ENCODE results near the gene ALDH7A1.

The ALDH7A1 gene

GRCh38 chr5:126597156-126597555 lies 2.1 kb upstream of the ALDH7A1 start:
- Histone ChIP-seq H3K36me3 (replicated peaks; ENCODE audit: low read depth, low read length) (no peaks in the 10 kb centered on the region), H3K27me3 (ENCODE audit: low read depth, low read length) (no peaks in the 10 kb centered on the region), H4K20me1 (ENCODE audit: insufficient read depth, low read length) (0 out of 2 replicates have a peak, but pooled peaks cover 2% of the 10 kb centered on the region), H3K9ac (ENCODE audit: low read length) (no peak overlapping the region), H3K4me3 (ENCODE audit: low read length) (no peak overlapping the region), H3K27ac (ENCODE audit: low read length) (no peak overlapping the region), H3K79me2 (ENCODE audit: low read length) (peaks cover 14% of the 10 kb centered on the region), H3K4me2 (ENCODE audit: low read length) (no peak overlapping the region), H2AFZ (ENCODE audit: low read depth, low read length) (no peak overlapping the region), H3K9me3 (ENCODE audit: insufficient read depth, low read length) (no peaks in the 10 kb centered on the region), H3K4me1 (ENCODE audit: low read length) (peaks cover 5% of the 10 kb centered on the region)
- TF ChIP-seq EZH2phosphoT487 (IDR thresholded peaks at IDR 0.05; ENCODE audit: low read depth): no peak
- TF ChIP-seq, protein P1, sequence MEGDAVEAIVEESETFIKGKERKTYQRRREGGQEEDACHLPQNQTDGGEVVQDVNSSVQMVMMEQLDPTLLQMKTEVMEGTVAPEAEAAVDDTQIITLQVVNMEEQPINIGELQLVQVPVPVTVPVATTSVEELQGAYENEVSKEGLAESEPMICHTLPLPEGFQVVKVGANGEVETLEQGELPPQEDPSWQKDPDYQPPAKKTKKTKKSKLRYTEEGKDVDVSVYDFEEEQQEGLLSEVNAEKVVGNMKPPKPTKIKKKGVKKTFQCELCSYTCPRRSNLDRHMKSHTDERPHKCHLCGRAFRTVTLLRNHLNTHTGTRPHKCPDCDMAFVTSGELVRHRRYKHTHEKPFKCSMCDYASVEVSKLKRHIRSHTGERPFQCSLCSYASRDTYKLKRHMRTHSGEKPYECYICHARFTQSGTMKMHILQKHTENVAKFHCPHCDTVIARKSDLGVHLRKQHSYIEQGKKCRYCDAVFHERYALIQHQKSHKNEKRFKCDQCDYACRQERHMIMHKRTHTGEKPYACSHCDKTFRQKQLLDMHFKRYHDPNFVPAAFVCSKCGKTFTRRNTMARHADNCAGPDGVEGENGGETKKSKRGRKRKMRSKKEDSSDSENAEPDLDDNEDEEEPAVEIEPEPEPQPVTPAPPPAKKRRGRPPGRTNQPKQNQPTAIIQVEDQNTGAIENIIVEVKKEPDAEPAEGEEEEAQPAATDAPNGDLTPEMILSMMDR (IDR thresholded peaks at IDR 0.05; ENCODE audit: low read depth, low read length): no peak

DNA sequence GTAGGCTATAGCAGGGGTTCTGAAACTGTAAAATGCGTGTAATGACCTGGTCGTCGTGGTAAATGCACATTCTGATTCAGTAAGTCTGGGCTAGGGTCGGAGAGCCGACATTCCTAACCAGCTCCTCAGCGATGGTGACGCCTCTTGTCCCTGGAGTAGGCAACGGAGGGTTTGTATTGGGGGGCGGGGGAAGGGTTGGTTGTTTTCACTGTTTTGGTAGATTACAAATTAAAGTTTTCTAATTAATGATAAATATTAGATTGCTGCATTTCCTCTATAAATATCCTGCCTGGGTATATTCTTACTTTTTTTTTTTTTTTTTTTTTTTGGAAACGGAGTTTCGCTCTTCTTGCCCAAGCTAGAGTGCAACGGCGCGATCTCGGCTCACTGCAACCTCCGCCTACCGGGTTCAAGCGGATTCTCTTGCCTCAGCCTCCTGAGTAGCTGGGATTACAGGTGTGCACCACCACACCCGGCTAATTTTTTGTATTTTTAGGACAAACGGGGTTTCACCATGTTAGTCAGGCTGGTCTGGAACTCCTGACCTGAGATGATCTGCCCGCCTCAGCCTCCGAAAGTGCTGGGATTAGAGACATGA lies 566 bp upstream of the ALDH7A1 start:
- Histone ChIP-seq H4K20me1 (ENCODE audit: insufficient read depth, low read length) (no peaks in the 10 kb centered on the region), H2AFZ (ENCODE audit: low read depth, low read length) (no peak overlapping the region), H3K4me2 (ENCODE audit: low read length) (no peak overlapping the region), H3K27me3 (ENCODE audit: low read depth, low read length) (no peaks in the 10 kb centered on the region), H3K36me3 (replicated peaks; ENCODE audit: low read depth, low read length) (no peaks in the 10 kb centered on the region), H3K79me2 (ENCODE audit: low read length) (no peaks in the 10 kb centered on the region), H3K4me1 (ENCODE audit: low read length) (peaks cover 4% of the 10 kb centered on the region; the same call in 1 of the 2 replicates), H3K4me3 (ENCODE audit: low read length) (no peak overlapping the region), H3K9me3 (ENCODE audit: insufficient read depth, low read length) (no peaks in the 10 kb centered on the region), H3K27ac (ENCODE audit: low read length) (no peak overlapping the region), H3K9ac (ENCODE audit: low read length) (no peak overlapping the region)
- TF ChIP-seq, protein P1 (IDR thresholded peaks at IDR 0.05; ENCODE audit: low read depth, low read length): no peak
- TF ChIP-seq EZH2phosphoT487 (IDR thresholded peaks at IDR 0.05; ENCODE audit: low read depth): no peak

DNA sequence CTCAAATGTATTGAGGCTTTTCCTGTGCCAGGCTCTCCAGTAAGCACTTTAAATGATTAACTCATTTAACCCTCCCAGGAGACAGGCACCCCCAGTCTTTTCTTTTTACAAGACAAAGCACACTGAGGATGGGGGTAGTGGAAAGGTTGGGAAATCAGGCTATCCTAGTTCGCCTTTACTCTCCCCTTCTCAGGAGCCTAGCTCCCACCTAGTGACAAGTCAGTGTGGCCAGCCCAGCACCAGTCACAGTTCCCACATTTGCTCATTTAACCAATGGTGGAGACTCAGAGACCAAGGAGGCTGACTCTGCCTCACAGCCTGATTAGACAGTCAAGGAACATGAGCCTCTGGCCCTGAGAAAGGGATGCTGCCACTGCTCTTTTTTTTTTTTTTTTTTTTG lies 3.5 kb downstream of the ALDH7A1 start:
- Histone ChIP-seq H2AFZ (ENCODE audit: low read depth, low read length) (no peak overlapping the region), H3K27me3 (ENCODE audit: low read depth, low read length) (no peaks in the 10 kb centered on the region), H3K4me2 (ENCODE audit: low read length) (no peak overlapping the region), H3K27ac (ENCODE audit: low read length) (no peak overlapping the region), H3K36me3 (replicated peaks; ENCODE audit: low read depth, low read length) (no peaks in the 10 kb centered on the region), H4K20me1 (ENCODE audit: insufficient read depth, low read length) (no peaks in the 10 kb centered on the region), H3K79me2 (ENCODE audit: low read length) (no peaks in the 10 kb centered on the region), H3K9me3 (ENCODE audit: insufficient read depth, low read length) (no peaks in the 10 kb centered on the region), H3K4me3 (ENCODE audit: low read length) (no peak overlapping the region), H3K4me1 (ENCODE audit: low read length) (no peaks in the 10 kb centered on the region), H3K9ac (ENCODE audit: low read length) (no peak overlapping the region)
- TF ChIP-seq, protein P1 (IDR thresholded peaks at IDR 0.05; ENCODE audit: low read depth, low read length): no peak
- TF ChIP-seq EZH2phosphoT487 (IDR thresholded peaks at IDR 0.05; ENCODE audit: low read depth): no peak

DNA sequence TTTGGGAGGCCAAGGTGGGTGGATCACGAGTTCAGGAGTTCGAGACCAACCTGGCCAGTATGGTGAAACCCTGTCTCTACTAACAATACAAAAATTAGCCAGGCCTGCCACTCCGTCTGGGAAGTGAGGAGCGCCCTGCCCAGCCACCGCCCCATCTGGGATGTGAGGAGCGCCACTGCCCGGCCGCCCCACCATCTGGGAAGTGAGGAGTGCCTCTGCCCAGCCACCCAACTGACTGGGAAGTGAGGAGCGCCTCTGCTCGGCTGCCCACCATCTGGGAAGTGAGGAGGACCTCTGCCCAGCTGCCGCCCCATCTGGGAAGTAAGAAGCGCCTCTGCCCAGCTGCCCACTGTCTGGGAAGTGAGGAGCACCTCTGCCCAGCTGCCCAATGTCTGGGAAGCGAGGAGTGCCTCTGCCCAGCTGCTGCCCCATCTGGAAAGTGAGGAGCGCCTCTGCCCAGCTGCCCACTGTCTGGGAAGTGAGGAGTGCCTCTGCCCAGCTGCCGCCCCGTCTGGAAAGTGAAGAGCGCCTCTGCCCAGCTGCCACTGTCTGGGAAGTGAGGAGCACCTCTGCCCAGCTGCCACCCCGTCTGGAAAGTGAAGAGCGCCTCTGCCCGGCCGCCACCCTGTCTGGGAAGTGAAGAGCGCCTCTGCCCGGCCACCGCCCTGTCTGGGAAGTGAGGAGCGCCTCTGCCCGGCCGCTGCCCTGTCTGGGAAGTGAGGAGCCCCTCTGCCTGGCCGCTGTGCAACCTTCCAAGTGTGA lies 5.3 kb downstream of the ALDH7A1 start:
- Histone ChIP-seq H2AFZ (ENCODE audit: low read depth, low read length) (no peak overlapping the region), H4K20me1 (ENCODE audit: insufficient read depth, low read length) (no peaks in the 10 kb centered on the region), H3K9ac (ENCODE audit: low read length) (no peak overlapping the region), H3K4me3 (ENCODE audit: low read length) (no peak overlapping the region), H3K4me2 (ENCODE audit: low read length) (no peak overlapping the region), H3K4me1 (ENCODE audit: low read length) (no peaks in the 10 kb centered on the region), H3K36me3 (replicated peaks; ENCODE audit: low read depth, low read length) (no peaks in the 10 kb centered on the region), H3K27me3 (ENCODE audit: low read depth, low read length) (no peaks in the 10 kb centered on the region), H3K27ac (ENCODE audit: low read length) (no peak overlapping the region), H3K79me2 (ENCODE audit: low read length) (no peaks in the 10 kb centered on the region), H3K9me3 (ENCODE audit: insufficient read depth, low read length) (no peaks in the 10 kb centered on the region)
- TF ChIP-seq EZH2phosphoT487 (IDR thresholded peaks at IDR 0.05; ENCODE audit: low read depth): no peak
- TF ChIP-seq, protein P1 (IDR thresholded peaks at IDR 0.05; ENCODE audit: low read depth, low read length): no peak

Data from OCI-LY3 (cell line).